Suprapubic skin (tissue), 3 donors: Measurements from ENCODE around the gene AHI1.
"Not testable (repeated sequence)": the region's sequence is repeated elsewhere in the genome, so short reads cannot be mapped to it uniquely, and the experiment has no call there.

Source experiments
- CTCF ChIP-seq, 2 donors: fragments of 200-600 bp in 1 of 2; fragments of 450-650 bp in 1 of 2; sonication (generic) in 1 of 2; IDR thresholded peaks; one replicate each; pipeline ENCODE4 v1.5.1; 2016 to 2019; ENCODE audit warnings: antibody characterized with exemption in 2 of 2, mild to moderate bottlenecking in 1 of 2, moderate library complexity in 1 of 2
- POLR2AphosphoS5 ChIP-seq, 3 donors: sonication (generic); formaldehyde crosslinking; IDR thresholded peaks; one replicate each; pipeline ENCODE4 v1.6.1; 2017; ENCODE audit warnings: antibody characterized with exemption in 3 of 3

GRCh38 chr6:135246412-135247012 is 251.0 kb downstream of the AHI1 start:
- not testable (repeated sequence) for TF ChIP-seq CTCF, POLR2AphosphoS5 (IDR thresholded peaks at IDR 0.05)
